ENCODE results near the gene HTR7.
"Not testable (repeated sequence)": the region's sequence is repeated elsewhere in the genome, so short reads cannot be mapped to it uniquely, and the experiment has no call there.

The HTR7 gene

GRCh38 chr10:90857635-90858460 is at the start of gene HTR7:
Gene HTR7, minus strand, starts transcription at chr10:90858039. Its CDS starts 368 bp downstream, at chr10:90857671.
- DNase-seq (ENCODE audit: low read depth), result peak; percentile 48

- no peak for DNase-seq (ENCODE audit: low read depth)
Measured at GRCh38 chr10:90906596-90906995, 48.8 kb upstream of the HTR7 start.

- DNase-seq (ENCODE audit: low read depth), result no peak
Measured at GRCh38 chr10:90905925-90906324, 48.1 kb upstream of the HTR7 start.

DNA sequence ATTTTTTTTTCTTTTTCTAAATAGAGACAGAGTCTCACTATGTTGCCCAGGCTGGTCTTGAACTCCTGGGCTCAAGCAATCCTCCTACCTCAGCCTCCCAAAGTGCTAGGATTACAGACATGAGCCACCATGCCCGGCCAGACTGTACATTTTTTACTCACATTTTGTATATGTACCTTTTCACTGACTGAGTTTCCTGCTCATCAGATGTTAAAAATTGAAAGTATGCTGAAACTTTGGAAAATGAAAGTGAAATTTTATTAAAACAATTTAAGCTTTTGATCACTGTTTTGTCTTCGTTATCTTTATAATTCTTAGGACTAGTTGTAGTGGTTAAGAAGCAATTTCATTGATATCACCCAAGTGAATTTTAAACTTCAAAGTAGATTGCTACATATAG is 39.1 kb upstream of the HTR7 start:
- not testable (repeated sequence) for DNase-seq (ENCODE audit: low read depth)

DNA sequence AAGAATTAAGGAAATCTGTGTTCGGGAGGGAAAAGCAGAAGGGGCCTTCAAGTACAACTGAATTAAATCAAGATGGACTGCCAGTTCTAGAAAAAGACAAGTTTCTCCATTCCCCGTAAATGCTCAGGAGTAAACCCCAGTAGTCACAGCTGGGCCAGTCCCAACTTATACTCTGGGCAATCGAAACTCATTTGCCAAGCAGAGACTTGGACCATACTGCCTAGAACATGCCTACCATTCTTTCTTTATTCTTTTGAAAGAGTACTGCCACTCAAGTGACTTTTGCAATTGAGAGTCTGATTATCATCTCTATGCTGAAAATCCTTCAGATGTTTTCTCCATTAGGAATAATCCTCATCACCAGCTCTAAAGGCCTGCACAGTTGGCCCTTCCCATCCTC is 35.4 kb upstream of the HTR7 start:
- no peak for DNase-seq (ENCODE audit: low read depth)

DNA sequence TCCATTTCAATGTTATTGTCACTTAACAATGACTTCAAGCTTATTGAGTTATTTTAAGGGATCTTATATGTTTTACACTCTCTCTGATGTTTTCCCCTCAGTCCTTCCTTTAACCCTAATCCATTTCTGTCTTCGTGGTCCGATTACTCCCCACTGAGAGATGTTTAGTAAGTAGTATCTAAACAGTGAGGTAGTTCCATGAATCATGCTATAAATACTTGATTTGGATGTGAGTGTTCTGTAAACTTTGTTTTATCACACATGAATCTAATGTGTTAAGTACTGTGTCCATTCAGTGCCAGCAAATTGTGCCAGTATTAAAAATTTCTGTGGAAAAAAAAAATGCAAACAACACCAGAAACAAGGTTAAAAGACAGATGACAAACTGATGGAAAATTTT is 32.5 kb upstream of the HTR7 start:
- DNase-seq (ENCODE audit: low read depth), result no peak

GRCh38 chr10:90889636-90890035 is 31.8 kb upstream of the HTR7 start:
- no peak for DNase-seq (ENCODE audit: low read depth)

GRCh38 chr10:90888387-90888786 is 30.5 kb upstream of the HTR7 start:
- DNase-seq (ENCODE audit: low read depth), result no peak

DNA sequence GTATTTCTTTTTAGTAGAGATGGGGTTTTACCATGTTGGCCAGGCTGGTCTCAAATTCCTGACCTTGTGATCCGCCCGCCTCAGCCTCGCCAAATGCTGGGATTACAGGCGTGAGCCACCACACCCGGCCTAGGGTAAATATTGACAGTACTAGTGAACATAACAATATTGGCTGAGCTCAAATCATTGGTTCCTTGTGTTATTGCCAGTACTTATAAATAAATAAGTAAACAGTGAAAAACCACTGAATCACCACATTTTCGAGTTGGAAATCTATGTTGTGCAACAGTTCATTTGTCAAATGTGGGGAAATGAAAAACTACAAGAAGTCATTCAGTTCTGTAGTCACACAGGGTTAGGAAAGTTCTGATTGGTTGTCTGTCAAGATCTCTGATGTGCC is 29.7 kb upstream of the HTR7 start:
- no peak for DNase-seq (ENCODE audit: low read depth)

GRCh38 chr10:90885176-90885575 is 27.3 kb upstream of the HTR7 start:
- DNase-seq (ENCODE audit: low read depth), result no peak

- DNase-seq (ENCODE audit: low read depth), result no peak
Measured at GRCh38 chr10:90884431-90884830, 26.6 kb upstream of the HTR7 start.

- not testable (repeated sequence) for DNase-seq (ENCODE audit: low read depth)
Measured at GRCh38 chr10:90880059-90880719, 22.4 kb upstream of the HTR7 start.

DNA sequence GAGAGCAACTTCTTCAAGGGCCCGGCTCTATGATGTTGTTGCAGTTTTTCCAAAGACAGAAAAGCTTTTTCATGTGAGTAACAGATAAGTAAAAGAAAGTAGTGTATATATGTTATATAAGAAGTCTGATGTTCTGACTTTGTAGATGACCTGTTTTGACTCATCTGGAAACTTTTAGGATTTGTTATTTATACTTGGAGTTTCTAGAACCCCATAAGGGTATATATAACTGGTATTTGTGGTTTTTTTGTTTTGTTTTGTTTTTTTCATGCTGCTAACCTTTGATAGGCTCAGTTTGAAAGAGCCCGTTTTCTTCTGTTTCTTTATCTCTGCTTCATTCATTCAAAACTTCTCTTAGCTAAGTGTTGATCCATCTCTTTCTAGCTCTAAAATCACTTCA is 21.2 kb upstream of the HTR7 start:
- DNase-seq (ENCODE audit: low read depth), result no peak

GRCh38 chr10:90872648-90873020 is 14.8 kb upstream of the HTR7 start:
- DNase-seq (ENCODE audit: low read depth), result no peak

DNA sequence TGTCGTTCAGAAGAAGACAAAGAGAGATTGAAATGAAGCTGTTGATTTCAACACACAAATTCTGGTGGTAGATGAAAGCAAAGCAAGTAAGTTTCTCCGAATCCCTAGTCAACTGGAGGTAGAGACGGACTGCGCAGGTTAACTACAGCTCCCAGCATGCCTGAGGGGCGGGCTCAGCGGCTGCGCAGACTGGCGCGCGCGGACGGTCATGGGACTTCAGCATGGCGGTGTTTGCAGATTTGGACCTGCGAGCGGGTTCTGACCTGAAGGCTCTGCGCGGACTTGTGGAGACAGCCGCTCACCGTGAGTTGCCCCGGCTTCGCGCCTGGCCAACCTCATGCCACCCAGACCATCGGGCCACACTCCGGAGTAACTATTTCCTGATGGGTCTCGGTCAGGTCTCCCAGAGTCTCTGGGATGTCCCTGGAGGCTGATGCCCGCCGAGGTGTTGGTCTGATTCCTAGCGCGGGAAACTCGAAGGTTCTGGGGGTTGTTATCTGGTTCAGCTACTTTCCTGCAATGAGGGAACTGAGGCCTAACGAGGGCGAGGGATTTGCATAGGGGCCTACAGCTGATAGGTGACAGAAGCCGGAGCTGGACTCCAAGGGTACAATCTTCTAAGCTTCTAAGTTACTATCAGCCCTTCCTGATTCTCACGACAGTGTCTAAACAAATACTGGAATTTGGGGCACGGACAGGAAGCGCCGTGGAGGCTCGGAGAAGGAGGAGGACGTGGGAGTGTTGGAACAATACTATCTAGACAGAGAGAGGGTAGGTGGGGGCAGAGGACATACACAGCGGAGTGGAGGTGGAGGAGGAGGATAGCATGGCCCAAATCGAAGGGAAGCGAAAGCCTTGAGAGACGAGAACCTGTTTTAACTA is 14.2 kb upstream of the HTR7 start, which contains the start of gene RPP30:
Gene RPP30, plus strand, starts transcription at position 209 of the 882 bp plus-strand sequence. Its CDS starts 13 bp downstream, at position 222.
- peak; percentile 75 for DNase-seq (ENCODE audit: low read depth)

- peak; percentile 7 for DNase-seq (ENCODE audit: low read depth)
Measured at GRCh38 chr10:90871279-90871765, 13.5 kb upstream of the HTR7 start.

- DNase-seq (ENCODE audit: low read depth), result no peak
Measured at GRCh38 chr10:90866050-90866598, 8.3 kb upstream of the HTR7 start.

GRCh38 chr10:90865401-90865800 is 7.6 kb upstream of the HTR7 start:
- DNase-seq (ENCODE audit: low read depth), result no peak

GRCh38 chr10:90862908-90863514 is 5.2 kb upstream of the HTR7 start:
- no peak for DNase-seq (ENCODE audit: low read depth)

DNA sequence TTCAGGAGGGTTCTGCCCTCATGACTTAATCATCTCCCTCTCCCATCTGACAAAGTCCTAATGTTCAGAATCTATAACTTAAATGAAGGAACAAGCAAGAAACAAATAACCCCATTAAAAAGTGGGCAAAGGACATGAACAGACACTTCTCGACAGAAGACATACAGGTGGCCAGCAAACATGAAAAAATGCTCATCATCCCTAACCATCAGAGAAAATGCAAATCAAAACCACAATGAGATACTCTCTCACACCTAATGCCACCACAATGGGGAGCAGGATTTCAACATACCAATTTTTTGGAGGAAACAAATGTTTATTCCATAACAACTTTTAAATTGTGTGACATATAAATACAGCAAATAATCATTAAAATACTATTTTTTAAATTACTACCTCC is 3.0 kb upstream of the HTR7 start:
- no peak for DNase-seq (ENCODE audit: low read depth)

DNA sequence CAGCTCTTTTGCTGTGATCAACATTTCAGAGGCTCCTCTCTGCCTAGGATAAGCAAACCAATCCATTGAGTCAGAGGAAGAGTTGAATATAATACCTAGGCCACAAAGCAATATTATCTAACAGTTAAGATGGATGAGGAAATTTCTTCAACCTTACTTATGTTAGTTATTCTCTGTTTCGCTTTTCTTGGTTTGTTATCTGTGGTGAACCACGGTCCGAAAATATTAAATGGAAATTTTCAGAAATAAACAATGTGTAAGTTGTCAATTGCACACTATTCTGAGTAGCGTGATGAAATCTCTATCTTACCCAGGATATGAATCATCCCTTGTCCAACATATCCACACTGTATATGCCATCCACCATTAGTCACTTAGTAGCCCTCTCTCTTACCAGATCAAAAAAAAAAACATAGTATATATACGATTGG is 1.5 kb upstream of the HTR7 start:
- DNase-seq (ENCODE audit: low read depth), result no peak

Data from activated T-helper 9 cell treated with anti-CD3 and anti-CD28 coated beads, Interleukin-2, amount 50 U/mL, for 16 hours (primary cell).